ENCODE measurements around the gene GNGT1.

- no peak for TF ChIP-seq CTCF (IDR thresholded peaks at IDR 0.05)
- no peak for TF ChIP-seq ZFX (IDR thresholded peaks at IDR 0.05; ENCODE audit: borderline replicate concordance)
Observed at GRCh38 chr7:93948873-93949272, 42.5 kb downstream of the GNGT1 start.

Data from 22Rv1 (cell line).